GM19043 (cell line): Measurements from ENCODE around the gene SMYD1.
A peak's percentile ranks its signal among the peaks of the same experiment; 100 is the strongest.

Experiments used
- ATAC-seq: cut with Tn5 transposase; IDR thresholded peaks from one replicate; pipeline ENCODE4 v1.9.1; 2021; ENCODE audit warnings: low read depth; ENCODE audit not compliant: unreplicated experiment

SMYD1 gene

DNA sequence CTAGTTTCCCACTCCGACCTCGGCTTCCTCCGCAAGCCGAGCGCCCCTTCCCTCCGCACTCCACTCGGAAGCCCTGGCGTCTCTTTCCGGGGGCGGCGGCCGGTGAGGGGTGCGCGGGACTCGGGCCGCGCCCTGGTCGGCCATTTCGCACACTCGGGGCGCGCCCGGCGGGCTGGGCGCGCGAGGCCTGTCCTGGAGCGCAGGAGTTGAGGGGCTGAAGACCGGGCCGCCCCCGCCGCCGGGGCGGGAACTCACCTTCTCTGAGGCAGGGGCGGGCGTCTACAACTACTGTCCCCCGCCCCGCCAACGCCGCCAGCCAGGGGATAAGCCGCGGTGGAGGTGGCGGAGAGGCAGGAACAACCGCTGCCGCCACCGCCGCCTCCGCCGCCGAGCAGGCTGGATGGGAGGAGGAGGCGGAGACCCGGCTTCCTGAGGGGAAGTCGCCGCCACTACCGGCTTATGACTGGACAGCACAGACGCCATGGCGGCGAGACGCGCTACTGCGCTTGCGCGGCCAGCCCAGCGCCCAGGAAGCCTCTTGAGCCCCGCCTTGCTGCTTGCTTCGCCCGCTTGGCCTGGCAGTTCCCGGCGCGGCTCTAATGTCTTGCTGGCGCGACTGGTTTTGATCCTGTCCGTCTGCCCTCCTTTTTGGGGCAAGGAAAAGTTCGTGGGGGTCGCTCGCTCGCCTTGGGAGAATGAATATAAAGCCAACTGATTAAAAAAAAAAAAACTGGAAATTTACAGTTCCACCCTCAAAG lies 12.1 kb upstream of the SMYD1 start, which contains the start of gene KRCC1:
Gene KRCC1, minus strand, starts transcription at position 413 of the 758 bp plus-strand sequence. CDS start 27,220 bp downstream, outside the sequence.
- peak; percentile 85 for ATAC-seq

DNA sequence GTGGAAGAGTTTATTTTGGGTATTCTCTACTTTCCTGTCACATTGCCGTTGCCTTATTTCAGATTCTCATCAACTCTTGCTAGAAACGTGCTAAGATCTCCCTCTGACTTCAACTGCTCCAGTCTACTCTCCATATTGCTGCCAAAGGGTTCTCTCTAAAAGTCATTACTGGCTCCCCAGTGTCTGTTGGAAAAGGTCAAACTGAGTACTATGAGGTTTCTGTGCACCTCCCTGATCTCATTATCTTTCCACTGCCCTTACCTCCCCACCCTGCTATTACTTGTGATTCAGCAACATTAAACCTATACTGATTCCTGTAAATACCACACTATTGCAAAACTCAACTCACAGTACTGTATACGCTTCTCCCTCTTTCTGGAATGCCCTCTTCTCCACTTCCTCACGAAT lies 10.2 kb upstream of the SMYD1 start:
- ATAC-seq, result no peak

DNA sequence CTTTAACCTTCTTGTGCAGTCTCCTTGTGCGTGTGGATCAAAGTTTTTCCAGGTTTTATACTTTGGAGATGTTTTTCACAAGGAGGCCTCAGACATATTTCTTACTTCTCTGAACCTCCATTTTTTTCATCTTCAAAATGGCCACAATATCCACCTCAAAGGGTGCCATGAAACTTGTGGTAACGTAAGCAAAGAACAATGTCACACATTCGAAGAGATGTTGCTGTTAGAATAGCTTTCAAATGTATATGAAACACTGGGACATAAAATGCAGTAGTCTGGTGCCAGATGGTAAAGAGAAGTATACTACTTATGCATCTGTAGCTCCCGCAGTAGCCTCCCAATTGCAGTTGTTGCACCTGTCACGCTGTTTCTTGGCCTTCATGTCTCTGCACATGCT lies 9.4 kb upstream of the SMYD1 start:
- ATAC-seq, result no peak

DNA sequence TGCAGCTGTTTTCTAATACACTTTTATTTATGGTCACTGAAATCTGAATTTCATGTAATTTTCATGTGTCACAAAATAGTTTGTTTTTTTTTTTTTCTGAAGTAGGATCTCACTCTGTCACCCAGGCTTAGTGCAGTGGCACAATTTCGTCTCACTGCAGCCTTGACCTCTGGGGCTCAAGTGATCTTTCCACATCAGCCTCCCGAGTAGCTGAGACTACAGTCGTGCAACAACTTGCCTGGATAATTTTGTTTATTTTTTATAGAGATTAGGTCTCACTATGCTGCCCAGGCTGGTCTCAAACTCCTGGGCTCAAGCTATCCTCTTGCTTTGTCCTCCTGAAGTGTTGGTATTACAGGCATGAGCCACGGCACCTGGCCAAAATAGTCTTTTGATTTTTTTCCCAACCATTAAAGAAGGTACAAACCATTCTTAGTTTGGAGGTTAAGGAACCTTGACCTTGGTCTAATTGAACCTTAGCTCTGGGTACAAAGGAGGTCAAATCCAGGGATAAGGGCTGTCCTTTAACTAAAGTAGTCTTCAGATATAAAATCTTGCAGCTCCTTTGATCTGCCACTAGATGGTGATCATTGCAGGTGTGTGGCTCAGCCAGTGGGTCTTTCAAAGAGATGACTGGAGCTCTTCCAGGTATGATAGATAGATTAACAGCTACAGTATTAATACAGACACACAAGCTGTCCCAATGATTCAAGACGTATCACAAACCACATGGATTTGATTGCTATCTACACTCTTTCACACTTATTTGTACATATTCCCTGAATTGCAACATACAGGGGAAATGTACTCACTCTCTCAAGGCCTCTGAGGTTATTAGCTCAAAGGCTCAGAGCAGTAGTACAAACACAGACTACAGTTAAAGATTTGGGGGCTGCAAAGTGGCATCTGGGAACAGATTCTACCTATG lies 7.4 kb upstream of the SMYD1 start:
- no peak for ATAC-seq

DNA sequence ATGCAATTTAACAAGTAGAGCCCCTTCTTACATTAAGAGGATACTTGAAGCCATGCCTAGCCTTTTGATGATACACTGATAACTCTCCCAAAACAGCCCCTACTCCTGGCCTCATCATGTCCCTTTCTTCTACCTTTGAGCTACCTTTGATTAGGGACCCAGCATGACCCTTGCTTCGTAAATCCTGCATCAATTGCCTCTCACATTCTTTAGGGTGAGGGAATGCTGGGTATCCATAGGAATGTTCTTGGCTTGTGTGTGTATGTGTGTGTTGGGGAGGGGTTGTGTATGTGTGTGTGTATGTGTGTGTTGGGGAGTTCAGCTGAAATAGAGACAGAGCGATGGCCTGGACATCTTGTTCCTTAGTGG lies 6.7 kb upstream of the SMYD1 start:
- ATAC-seq, result no peak

DNA sequence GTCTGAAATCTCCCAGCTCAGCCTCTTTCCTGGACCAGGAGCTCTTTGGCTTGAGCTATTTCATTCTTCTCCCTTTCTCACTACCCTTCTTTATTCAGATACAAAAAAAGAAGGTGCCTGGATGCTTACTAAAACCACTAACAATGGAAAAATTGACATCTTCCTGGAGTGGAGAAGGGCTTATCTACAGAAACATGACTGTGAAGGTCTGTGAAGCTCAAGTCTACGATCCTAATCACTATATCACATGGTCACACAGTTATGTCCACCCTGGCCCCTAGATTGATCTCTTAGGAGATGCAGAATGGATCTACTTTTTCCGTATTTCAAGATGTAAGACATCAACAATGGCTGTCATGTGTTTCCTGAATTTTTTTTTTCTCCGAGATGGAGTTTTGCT lies 6.3 kb upstream of the SMYD1 start:
- no peak for ATAC-seq

DNA sequence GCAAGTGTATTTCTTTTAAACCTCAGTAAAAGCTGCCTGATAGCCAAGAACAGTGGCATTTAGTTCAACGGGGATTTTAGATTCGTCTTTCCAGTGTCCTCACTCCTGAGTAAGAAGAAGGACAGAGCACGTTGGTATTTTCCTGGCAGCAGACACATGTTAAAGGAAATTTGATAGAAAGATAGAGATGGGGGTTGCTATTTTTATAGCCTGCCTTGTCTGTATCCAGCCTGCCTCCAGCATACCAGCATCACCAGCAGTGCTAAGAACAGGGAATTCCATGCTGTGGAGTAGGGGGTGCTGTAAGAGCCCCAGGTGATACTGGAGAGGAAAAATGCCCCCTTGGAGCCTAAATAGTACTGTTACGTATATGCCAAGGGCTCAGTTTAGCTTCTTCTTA lies 1.1 kb upstream of the SMYD1 start:
- ATAC-seq, result no peak

DNA sequence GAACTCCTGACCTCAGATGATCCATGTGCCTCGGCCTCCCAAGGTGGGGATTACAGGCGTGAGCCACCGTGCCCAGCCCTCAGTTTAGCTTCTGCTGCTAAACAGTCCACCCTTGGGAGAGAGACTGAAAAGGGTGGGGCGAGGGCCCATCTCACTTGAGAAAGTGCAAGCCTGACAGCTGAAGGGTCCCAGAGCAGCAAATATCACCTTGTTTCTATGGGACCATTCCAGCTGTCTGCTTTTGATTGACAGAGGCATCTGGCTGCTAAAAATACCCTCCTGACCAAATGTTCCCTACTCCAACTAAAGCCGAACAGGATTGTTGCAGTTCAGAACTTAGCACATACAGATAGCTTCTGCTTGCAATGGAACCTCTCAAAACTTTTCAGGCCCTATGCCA lies 436 bp upstream of the SMYD1 start:
- no peak for ATAC-seq

DNA sequence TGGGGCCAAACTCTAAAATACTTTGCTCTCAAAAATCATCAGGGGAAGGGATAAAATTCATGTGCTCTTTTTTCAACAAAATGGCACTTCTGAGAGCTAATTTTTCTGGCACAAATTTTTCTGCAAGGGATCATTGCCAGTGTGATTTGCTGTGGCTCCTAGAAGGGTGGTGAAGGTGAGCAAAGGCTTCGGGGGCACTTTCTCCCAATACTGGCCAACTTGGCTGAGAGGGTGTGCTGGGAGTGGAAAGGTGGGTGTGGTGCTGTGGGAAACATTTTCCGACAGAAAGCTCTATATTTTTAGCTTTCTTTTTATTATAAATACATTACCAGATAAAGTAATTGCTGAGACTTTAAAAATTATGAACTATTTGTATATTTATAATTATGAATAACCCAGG lies 419 bp downstream of the SMYD1 start:
- ATAC-seq, result no peak

DNA sequence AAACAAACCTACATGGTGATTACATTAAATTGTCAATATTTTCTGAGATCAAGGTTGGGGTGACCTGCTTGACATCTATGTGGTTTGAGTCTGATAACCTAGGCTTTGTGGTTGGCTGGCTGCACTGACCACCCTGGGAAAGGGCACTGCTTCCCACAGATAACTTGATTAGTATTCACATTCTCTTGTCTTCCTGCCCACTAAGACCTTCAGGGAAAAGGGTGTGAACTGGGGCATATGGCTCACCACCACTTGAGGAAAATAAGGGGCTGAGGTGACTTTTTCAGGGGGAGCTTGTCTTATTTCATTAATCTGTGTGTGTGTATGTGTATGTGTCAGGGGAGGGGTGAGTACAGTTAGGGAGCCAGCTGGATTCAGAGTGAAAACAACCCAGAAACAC lies 1.5 kb downstream of the SMYD1 start:
- ATAC-seq, result no peak

DNA sequence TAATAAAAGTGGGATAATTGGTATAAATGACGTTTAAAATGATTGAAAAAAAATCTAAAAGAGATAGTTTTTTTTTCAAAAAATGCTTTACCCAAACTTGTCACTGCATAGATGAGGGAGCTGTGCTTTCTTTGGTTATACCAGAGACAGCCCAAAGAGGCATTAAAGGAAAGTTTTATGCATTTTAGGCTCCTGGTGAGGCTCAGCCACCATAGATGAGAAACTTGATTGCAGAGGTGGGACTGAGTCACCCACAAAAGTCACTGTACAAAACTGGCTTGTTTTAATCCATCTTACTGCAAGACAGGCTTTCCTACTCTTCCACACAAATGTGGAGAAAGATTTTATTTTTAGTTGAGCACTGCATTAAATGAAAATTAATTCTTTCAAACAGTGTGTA lies 2.4 kb downstream of the SMYD1 start:
- no peak for ATAC-seq

DNA sequence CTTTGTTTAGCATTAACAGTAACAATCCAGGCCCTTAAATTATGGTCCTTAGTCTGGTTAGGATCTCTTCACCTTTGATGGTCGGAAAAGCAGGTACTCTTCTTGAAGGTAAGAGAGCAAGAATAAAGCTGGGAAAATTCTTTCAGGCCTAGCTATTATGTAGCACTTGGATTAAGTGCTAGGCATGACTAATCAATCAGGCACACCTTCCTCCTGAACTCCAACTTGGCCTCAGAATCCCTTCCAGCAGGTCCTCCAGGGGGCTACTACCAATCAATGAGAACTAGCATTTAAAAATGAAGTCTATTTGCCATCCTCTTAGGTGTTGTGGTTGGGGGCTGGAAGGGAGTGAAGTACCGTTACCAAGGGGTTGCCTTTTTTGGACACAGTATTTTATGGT lies 3.7 kb downstream of the SMYD1 start:
- no peak for ATAC-seq

DNA sequence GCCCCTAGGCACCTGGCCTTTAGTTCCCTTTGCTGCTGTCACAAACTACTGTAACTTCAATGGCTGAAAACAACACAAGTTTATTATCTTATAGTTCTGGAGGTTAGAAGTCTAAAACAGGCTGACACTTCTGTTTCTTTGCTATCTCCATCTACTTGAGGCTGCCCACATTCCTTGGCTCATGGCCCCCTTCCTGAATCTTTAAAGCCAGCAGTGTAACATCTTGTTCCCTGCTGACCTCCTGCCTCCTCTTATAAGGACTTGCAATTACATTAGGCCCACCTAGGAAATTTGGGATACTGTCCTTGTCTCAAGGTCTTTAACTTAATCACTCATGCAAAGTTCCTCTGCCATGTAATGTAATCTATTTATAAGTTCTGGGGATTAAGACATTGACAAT lies 6.5 kb downstream of the SMYD1 start:
- ATAC-seq, result no peak

DNA sequence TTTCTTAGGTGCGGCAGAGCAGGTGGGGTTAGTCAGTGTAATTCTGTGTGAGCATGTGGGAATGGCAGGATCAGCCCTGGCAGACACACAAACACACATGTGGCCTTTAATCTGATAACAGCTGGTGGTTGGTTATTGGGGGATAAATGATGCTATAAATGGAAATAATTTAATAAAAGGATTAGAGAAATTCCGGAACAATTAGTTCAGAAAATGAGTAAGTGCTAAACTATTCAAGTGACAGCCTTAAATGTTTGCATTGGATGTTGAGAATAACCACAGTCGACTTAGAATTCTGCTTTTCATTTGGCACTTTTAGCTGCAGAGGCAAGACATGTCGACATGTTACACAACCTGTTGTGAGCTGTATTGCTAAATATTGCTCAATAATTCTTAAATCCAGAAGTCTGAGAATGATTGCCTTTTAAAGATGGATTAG lies 7.2 kb downstream of the SMYD1 start:
- ATAC-seq, result no peak

DNA sequence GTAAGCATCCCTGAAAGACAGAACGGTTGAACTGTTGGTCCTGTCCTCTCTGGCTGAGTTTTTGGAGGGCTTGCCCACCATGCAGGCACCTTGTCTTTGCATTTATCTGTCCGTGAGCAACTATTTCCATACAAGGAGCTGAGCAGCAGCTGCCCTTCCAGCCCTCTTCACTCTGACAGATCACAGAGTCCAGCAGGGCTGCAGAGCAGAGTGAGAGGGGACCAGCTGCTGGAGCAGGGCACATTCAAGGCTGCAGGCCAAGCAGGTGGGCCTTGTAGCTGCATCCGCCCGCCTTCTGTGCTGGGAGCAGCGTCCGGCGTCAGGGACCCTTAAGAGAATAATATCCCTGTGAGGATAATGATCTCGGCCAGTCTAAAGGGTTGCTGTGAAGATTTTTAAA lies 9.5 kb downstream of the SMYD1 start:
- ATAC-seq, result no peak

DNA sequence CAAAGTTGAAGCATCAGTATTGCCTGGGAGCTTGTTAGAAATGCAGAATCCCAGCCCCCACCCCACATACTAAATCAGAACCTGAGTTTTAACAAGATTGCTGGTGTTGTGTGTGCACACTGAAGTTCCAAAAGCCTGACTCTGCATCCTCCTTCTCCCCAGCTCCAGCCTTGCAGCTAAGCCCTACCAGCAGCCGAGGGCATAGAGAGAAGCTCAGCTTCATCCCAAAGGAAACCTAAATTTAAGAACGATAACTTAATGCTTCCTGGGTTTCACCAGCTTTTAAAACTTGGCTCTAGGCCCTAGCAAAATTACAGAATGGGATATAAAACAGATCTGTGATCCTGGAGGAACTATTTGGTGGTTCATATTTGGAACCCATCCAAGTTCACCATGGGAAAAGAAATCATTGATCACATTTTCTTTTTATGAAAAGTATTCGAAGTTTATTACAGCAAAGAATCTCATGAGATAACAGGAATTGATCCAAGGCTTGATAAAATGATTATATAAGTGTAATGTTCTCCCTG lies 11.1 kb downstream of the SMYD1 start:
- ATAC-seq, result no peak

DNA sequence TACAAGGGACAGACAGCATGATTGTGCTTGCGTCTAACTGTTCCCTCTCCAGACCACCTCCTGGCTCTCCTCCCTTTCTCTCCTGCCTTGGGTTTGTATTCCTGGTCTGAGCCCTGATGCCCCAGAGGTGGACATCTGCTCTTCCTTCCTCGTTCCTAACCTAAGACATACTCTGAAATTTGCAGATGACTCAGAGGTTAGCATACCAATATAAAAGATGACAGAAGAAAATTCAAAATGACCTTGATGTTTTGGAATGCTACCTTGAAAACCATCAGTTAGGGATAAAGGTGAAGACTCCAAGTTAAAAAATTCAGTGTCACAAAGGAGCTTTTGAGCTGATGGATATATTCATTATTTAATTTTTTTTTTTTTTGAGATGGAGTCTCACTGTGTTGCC lies 12.9 kb downstream of the SMYD1 start:
- ATAC-seq, result no peak

DNA sequence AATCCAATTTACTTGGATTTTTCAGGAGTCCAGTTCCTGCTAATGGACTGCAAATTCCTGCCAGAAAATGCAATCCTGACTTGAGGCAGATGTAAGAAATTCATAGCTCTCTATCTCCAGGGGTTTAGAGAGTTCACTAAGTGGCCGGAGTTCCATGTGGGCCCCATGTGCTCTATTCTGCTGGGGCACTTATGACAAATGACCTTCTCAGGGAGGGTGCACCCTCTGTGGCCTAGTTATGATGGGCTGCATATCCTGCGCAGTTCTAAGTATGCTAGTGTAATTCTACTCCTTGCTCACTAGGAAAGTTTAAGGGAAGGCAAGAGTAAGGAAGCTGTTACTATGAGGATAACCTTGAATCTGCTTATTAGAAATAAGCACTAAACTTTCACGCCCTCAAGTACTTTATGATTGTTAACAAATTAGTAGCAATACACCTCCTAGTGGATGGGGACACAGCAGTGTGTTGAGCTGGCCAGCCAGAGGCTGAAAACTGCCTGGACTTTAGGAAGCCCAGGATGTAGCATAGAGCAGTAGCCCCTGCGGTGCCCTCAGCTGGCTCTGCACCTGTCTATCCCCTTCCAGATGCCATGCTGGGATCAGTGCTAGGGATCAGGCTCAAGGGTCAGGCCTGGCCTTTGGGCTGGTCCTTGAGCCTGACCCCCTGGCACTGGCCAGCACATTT lies 14.4 kb downstream of the SMYD1 start:
- ATAC-seq, result no peak

DNA sequence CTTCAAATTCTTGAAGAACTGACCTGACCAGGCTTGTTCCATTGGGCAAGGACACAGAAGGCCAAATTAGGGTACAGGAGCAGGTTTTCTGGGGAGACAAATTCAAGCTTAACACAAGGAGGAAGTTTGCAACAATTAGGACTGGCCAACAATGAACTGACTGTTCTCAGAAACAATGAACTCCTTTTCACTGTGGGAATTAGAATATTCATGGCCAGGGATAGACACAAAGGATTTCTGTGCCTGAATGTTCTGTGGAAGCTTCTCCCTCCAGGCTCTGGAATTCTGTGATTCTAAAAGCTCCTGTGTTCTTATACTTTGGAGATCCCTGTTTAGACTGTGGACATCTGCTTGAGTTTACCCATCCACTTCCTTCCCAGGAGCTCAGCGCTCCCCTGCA lies 15.2 kb downstream of the SMYD1 start:
- no peak for ATAC-seq

DNA sequence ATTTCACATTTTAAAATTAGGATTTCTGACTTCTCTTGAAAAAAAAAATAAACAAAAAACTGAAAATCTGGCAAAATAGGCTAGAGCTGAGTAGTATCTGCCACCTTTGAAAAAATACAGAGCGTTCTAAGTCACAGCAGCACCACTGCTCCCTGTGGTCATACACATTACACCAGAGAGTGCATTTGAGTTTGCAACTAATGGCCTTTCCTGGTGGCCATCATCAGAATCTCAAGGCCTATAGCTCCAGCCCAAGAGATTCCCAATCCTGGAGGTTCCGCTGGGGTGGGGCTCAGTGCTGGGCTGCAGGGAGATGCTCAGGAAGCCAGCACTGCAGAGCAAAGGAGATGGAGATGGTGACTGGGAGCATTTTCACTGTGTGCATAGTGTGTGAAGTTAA lies 17.5 kb downstream of the SMYD1 start:
- no peak for ATAC-seq

DNA sequence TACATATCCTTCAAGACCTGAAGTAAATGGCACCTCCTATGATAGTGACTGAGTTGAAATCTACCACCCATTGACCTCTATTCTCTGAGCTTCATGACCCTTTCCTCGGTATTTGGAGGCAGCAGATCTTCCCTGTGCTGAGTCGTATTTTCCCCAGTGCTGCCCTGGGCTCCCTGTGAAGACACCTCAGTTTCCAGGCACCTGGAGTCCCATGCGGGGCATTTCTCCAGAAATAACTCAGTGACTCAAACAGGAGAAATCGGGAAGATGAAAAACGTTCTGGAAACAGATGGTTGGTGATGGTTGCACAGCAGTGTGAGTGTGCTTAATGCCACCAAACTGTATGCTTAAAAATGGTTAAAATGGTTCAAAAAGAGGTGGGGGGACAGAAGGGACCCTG lies 18.0 kb downstream of the SMYD1 start:
- no peak for ATAC-seq
